Activated CD4-positive, alpha-beta memory T cell treated with anti-CD3 and anti-CD28 coated beads for 36 hours (primary cell): ENCODE results near the gene TSPEAR. TPM values are rescaled to one million over a fixed set of nuclear protein-coding genes. Genes with fewer than 3 reads are reported as not detected.

ENCODE experiments used
- CTCF ChIA-PET: fragments of 350-600 bp; sonication (Branson Sonifier 250); formaldehyde crosslinking; loops from one replicate; lab custom pipeline; 2021; ENCODE audit warnings: antibody characterized with exemption, inconsistent platforms; lab: Charles Lee
- POLR2A ChIA-PET: fragments of 350-600 bp; sonication (Branson Sonifier 250); formaldehyde crosslinking; loops from one replicate; lab custom pipeline; 2021; ENCODE audit warnings: antibody characterized with exemption; lab: Charles Lee
- DNase-seq: peaks from one replicate; pipeline ENCODE4 v3.0.0-alpha.2; 2020
- H3K27ac Mint-ChIP-seq: one replicate; pipeline ENCODE4 v1.8.0; 2021; ENCODE audit warnings: mixed read lengths
- H3K27me3 Mint-ChIP-seq: one replicate; pipeline ENCODE4 v1.8.0; 2021; ENCODE audit warnings: mixed read lengths
- H3K36me3 Mint-ChIP-seq: one replicate; pipeline ENCODE4 v1.8.0; 2021; ENCODE audit warnings: mixed read lengths
- H3K4me1 Mint-ChIP-seq: one replicate; pipeline ENCODE4 v1.8.0; 2021; ENCODE audit warnings: low read depth, mixed read lengths
- H3K4me3 Mint-ChIP-seq: one replicate; pipeline ENCODE4 v1.8.0; 2021; ENCODE audit warnings: mild to moderate bottlenecking, mixed read lengths
- H3K9me3 Mint-ChIP-seq: one replicate; pipeline ENCODE4 v1.8.0; 2021; ENCODE audit warnings: mixed read lengths
- intact Hi-C: fragments of 100-400 bp; cut with micrococcal nuclease; formaldehyde crosslinking; loops from one replicate; pipeline ENCODE4 v1.15.1; 2023
- total RNA-seq, 2 experiments: library from RNA; stranded (reverse); gene quantifications; one replicate each; pipeline ENCODE4 v1.2.3, GENCODE V29; 2021

Gene TSPEAR
- total RNA-seq, 2 experiments from 2014 or later, result not detected

DNA sequence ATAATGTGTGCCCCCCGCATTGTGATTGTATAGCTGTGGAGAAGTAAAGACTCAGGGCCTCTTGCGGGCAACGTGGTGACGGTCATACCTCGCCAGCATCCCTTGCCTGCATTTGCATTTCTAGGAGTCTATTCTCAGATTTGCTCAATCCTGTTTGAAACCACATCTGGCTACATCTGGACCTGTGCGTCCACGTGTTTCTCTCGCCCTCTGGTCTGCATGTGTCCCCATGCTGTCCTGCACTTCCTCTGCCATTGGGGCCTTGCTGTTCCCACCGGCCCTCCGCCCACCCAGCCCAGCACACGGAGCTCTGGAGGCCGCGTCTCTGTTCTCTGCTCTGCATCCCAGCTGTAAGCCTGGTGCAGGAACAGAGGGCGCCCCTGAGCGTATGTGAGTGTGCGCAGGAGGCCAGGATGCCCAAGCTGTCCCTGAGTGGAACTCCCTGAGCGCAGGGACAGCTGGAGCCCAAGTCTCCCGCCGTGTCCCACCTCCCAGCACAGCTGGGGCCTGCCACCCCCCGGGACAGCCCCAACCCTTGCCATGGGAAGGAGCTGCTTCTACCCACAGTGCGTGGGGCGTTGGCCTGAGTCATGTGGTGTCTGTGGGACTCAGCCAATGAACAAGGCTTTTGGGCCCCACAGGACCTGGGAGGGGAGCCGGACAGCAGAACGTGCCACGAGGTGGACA, 161.7 kb downstream of the TSPEAR start:
- ChIA-PET POLR2A (no interaction called here), CTCF (no interaction called here)
- H3K27me3 Mint-ChIP-seq, result no peaks in the 10 kb centered on the region
- DNase-seq, result no peak
- H3K27ac Mint-ChIP-seq, result no peak overlapping the region
- peaks cover 29% of the 10 kb centered on the region for H3K9me3 Mint-ChIP-seq
- H3K4me1 Mint-ChIP-seq, result peaks cover 18% of the 10 kb centered on the region
- peaks cover 16% of the 10 kb centered on the region for H3K36me3 Mint-ChIP-seq
- intact Hi-C loops, result no loop called here
- no peak overlapping the region for H3K4me3 Mint-ChIP-seq

DNA sequence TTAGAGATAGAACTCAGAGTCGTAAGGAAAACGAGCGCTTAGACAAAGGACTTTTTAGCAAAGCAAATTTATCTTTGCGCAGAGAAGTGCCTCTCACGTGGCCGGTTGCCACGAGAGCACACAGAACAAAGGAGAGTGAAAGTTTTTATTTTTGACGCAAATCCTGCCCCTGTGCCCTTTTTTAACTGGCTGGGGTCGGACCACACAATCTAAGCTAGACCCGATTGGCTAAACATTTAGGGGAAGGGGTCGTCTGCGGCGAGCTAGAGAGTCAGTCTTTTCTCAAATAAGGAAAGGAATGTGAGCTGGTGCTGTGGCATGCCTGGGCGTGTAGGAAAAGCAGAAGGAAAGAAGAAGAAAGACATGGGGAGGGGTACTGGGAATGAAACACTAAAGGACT, 162.4 kb downstream of the TSPEAR start:
- Mint-ChIP-seq H3K9me3 (peaks cover 29% of the 10 kb centered on the region), H3K27ac (no peak overlapping the region), H3K36me3 (peaks cover 16% of the 10 kb centered on the region), H3K4me1 (peaks cover 18% of the 10 kb centered on the region), H3K27me3 (no peaks in the 10 kb centered on the region), H3K4me3 (no peak overlapping the region)
- POLR2A ChIA-PET, result no interaction called here
- CTCF ChIA-PET, result no interaction called here
- no peak for DNase-seq
- intact Hi-C loops, result no loop called here

DNA sequence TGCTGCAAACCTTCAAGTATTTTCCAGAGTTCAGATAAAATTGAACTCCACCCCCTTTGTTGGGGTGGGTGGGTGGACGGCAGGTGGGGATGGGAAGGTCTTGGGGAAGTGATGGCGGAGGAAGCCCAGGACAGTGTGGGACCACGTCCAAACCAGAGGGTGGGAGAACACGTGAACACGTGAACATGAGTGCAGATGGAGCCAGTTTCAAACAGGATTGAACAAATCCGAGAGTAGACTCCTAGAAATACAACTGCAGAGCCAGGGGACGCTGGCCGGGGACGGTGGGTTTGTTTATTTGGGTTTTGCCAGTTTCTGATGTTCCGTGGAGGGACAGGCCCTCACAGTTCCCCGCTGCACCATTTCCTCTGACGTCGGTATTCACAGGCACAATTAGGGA, 163.0 kb downstream of the TSPEAR start:
- ChIA-PET POLR2A (no interaction called here), CTCF (no interaction called here)
- Mint-ChIP-seq H3K27me3 (no peaks in the 10 kb centered on the region), H3K27ac (no peak overlapping the region), H3K36me3 (peaks cover 16% of the 10 kb centered on the region), H3K4me1 (peaks cover 18% of the 10 kb centered on the region), H3K9me3 (peaks cover 26% of the 10 kb centered on the region), H3K4me3 (no peak overlapping the region)
- no peak for DNase-seq
- intact Hi-C loops, result no loop called here

DNA sequence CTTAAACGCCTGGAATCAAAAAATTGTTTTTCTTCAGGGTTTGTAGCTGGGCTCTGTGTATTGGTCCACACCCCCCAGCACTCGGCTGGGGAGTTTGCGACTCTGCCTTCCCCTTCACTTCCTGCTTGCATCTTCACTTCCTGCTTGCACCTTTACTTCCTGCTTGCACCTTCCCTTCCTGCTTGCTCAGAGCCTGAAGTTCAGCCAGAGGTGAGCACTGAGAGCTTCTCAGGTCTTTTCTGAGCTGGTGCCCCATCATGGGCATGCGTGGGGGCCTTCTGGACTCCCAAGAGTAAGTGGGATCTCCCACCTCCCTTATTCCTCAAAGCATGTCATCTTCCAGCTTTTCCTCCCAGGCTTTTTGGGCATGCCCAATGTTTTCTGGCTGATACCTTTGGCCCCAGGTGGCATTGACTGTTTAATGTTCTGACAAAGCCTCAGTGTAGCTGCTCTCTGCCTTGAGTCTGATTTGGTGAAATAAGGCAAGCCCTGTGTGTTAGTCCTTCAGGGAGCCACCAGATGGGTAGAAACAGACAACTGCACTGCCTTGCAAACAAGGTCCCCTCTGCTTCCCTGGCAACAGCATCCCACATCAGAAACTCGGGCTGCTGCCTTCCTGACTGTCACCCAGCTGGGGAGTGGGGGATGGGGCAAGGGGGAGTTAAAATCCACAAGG, 163.6 kb downstream of the TSPEAR start:
- peak overlapping the region; percentile 33 for H3K4me3 Mint-ChIP-seq
- H3K9me3 Mint-ChIP-seq, result peaks cover 25% of the 10 kb centered on the region
- POLR2A ChIA-PET, result no interaction called here
- peaks cover 16% of the 10 kb centered on the region for H3K36me3 Mint-ChIP-seq
- H3K4me1 Mint-ChIP-seq, result peaks cover 18% of the 10 kb centered on the region
- peak overlapping the region; percentile 66 for H3K27ac Mint-ChIP-seq
- intact Hi-C loops, result no loop called here
- H3K27me3 Mint-ChIP-seq, result no peaks in the 10 kb centered on the region
- CTCF ChIA-PET, result no interaction called here
- DNase-seq, result peak; percentile 41

DNA sequence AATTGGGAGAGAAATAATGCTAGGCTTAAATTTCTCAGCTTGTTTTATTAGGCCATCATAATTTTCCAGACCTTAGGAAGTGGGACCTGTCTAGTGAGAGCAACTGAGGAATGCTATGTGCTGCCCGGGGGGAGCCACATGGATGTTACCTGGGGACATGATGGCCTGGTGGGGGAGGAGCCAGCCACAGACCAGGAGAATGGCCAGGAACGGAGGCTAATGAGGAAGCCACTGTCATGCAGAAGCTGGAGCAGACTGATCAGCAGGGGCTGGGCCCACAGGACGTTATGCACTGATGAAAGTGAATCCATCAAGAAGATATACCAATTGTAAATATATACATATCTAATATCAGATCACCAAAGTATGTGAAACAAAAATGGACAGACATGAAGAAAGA, 166.8 kb downstream of the TSPEAR start:
- ChIA-PET POLR2A (no interaction called here), CTCF (interaction anchor here (0.6 kb wide), 2 partner anchors 131 to 1608 kb away, joined by 3 to 5 read pairs; no protein-coding TSS in a partner anchor)
- Mint-ChIP-seq H3K27ac (no peak overlapping the region), H3K36me3 (peaks cover 16% of the 10 kb centered on the region), H3K27me3 (peaks cover 1% of the 10 kb centered on the region), H3K4me3 (no peak overlapping the region), H3K4me1 (peaks cover 18% of the 10 kb centered on the region), H3K9me3 (peaks cover 25% of the 10 kb centered on the region)
- DNase-seq, result no peak
- intact Hi-C loops, result no loop called here

DNA sequence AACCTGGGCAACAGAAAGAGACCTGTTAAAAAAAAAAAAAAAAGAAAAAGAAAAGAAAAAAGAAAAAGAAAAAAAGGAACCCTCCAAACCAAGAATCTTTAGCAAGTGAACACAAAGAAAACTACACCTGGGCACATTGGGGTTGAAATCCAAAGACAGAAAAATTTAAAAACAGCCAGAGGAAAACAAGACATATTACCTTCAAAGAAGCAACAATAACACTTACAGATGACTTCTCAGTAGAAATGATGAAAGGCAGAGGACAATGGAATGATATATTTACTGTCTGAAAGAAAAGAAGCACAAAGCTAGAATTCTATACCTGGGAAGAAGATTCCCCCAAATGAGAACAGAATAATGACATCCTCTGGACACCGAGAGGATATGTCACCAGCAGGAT, 168.7 kb downstream of the TSPEAR start:
- Mint-ChIP-seq H3K4me3 (no peak overlapping the region), H3K27ac (no peak overlapping the region), H3K4me1 (peaks cover 9% of the 10 kb centered on the region), H3K36me3 (peaks cover 16% of the 10 kb centered on the region), H3K27me3 (peaks cover 1% of the 10 kb centered on the region), H3K9me3 (peaks cover 23% of the 10 kb centered on the region)
- no peak for DNase-seq
- intact Hi-C loops, result no loop called here
- CTCF ChIA-PET, result interaction anchor here (1.0 kb wide), 1 partner anchor 350 kb away, joined by 3 read pairs; no protein-coding TSS in a partner anchor
- POLR2A ChIA-PET, result no interaction called here

DNA sequence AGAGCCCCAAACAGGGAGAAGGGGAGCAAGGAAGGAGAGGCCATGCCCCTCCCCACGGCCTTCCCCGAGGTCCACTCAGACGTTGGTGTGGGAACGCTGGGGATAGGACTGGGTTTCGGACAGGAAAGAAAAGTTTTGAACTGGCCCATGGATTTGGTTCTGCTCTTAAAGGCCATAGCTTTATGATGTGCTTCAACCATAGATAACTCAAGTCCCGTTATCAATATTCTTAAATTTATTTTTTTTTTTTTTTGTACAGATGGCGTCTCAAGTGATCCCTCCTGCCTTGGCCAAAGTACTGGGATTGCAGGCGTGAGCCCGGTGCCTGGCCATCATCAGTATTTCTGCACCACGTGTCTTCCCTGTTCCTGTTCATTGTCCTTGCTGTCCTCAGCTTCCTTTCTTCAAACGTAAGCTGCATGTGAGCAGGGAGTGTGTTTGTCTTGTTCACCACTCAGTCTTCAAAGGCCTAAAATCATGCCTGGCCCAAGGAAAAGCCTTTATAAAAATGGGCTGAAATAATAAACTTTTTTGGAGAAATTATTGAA, 170.6 kb downstream of the TSPEAR start:
- H3K4me1 Mint-ChIP-seq, result no peaks in the 10 kb centered on the region
- no peak for DNase-seq
- peaks cover 6% of the 10 kb centered on the region for H3K9me3 Mint-ChIP-seq
- no peak overlapping the region for H3K27ac Mint-ChIP-seq
- H3K27me3 Mint-ChIP-seq, result peaks cover 1% of the 10 kb centered on the region
- ChIA-PET CTCF (interaction anchor here (0.7 kb wide), 2 partner anchors 253 to 386 kb away, joined by 3 to 9 read pairs; no protein-coding TSS in a partner anchor), POLR2A (no interaction called here)
- peaks cover 5% of the 10 kb centered on the region for H3K36me3 Mint-ChIP-seq
- intact Hi-C loops, result no loop called here
- no peak overlapping the region for H3K4me3 Mint-ChIP-seq

DNA sequence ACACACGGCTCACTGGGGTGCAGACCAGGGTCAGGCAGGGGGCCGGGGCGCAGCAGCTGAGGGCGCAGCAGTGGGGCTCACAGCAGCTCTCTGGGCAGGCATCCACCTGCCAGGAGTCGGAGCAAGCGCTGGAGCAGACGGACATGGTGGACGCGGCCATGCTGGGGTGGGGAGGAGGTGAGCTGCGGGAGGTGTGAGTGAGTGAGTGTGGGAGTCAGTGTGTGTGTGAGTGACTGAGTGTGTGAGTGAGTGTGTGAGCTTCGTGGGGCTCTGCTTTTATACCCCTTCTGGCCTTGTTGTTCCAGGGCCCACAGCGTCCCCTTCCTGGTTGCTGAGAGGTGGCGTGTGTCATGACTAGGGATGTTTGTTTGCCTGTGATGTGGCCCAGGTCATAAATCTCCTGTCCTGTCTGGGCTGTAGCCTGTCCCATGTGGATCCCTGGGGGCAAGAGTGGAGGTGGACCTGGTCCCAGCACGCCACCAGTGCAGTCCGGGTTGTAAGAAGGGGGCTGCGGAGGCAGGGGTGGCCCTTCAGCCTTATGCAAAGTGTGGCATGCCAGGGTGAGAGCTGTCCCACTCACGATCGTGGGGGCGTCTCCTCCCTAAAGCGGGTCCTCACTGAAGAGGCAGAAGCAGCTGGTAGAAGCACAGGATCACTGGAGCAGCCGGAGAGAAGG, 171.2 kb downstream of the TSPEAR start, which contains the start of gene KRTAP10-1:
TSS of gene KRTAP10-1 (minus strand) at position 205 of the 676 bp plus-strand sequence. CDS start at position 160, 45 bp downstream.
- H3K36me3 Mint-ChIP-seq, result no peaks in the 10 kb centered on the region
- POLR2A ChIA-PET, result no interaction called here
- DNase-seq, result no peak
- no peaks in the 10 kb centered on the region for H3K9me3 Mint-ChIP-seq
- no peaks in the 10 kb centered on the region for H3K4me1 Mint-ChIP-seq
- H3K27ac Mint-ChIP-seq, result no peak within 1 kb of the TSS
- peaks cover 1% of the 10 kb centered on the region for H3K27me3 Mint-ChIP-seq
- no peak within 1 kb of the TSS for H3K4me3 Mint-ChIP-seq
- CTCF ChIA-PET, result interaction anchor here (0.7 kb wide), 1 partner anchor 254 kb away, joined by 3 read pairs; no protein-coding TSS in a partner anchor
- intact Hi-C loops, result no loop called here

DNA sequence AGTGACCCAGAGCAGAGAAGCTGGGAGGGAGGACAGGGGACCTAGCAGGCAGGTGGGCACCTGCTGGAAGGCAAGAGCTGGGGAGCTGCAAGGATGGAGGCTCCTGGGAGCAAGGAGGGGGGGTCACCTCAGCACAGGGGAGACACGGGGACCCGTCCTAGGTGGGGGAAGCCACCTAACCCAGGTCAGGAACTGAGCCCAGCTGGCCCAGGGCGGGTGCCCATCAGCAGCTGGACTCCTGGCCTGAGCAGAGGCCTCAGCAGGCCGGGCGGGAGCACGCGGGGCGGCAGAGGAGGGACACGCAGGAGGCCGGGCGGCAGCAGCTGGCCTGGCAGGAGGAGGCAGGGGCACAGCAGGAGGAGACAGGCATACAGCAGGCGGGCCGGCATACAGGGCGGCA, 172.3 kb downstream of the TSPEAR start:
- no peaks in the 10 kb centered on the region for H3K36me3 Mint-ChIP-seq
- CTCF ChIA-PET, result no interaction called here
- no peak overlapping the region for H3K4me3 Mint-ChIP-seq
- POLR2A ChIA-PET, result no interaction called here
- intact Hi-C loops, result no loop called here
- no peaks in the 10 kb centered on the region for H3K4me1 Mint-ChIP-seq
- no peak overlapping the region for H3K27ac Mint-ChIP-seq
- peaks cover 1% of the 10 kb centered on the region for H3K27me3 Mint-ChIP-seq
- DNase-seq, result no peak
- H3K9me3 Mint-ChIP-seq, result no peaks in the 10 kb centered on the region

DNA sequence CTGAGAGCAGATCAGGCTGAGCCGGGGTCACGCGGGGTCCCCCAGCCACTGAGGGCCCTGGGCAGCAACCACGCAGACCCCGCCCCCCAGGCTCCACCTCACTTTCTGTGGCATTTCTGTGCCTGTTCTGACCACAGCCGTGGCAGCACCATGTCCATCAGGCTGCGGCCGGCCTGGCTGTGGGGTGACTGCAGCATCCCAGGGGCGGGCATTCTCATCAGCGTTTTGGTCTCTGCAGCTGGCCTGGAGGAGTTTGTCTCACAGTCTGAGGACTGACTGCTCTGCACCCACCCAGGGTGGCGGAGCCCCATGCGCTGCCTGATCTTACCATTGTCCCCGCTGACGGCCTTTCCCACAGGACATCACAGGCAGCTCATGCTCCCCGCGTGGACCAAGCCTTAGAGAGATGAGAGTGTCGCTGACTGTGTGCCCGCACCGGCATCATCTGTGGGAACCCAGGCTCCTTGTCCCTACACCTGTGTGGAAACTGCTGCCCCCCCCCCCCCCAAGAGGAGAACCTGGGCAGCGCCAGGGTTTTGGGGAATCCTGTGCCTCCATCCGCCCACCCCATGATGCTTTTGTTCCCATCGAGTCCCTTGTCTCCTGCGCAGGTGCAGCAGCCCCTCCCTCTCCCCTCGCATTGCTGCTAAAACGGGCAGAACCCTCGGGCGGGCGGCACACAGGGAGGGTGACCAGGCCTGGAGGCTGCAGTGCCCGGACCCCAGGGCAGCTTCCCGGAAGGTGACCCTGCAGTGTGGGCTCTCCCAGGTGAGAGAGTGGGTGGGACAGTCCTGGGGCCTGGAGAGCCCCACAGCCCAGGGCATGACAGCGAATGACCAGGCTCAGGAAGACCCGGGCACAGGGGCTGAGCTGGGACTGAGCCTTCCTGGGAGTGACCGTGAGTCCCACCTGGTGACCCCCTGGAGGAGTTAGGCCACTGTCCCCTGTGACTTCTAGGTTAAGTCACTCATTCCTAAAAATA, 173.2 kb downstream of the TSPEAR start:
- ChIA-PET CTCF (no interaction called here), POLR2A (no interaction called here)
- H3K27me3 Mint-ChIP-seq, result peaks cover 1% of the 10 kb centered on the region
- intact Hi-C loops, result no loop called here
- no peaks in the 10 kb centered on the region for H3K9me3 Mint-ChIP-seq
- no peak overlapping the region for H3K27ac Mint-ChIP-seq
- H3K4me1 Mint-ChIP-seq, result no peaks in the 10 kb centered on the region
- DNase-seq, result no peak
- no peaks in the 10 kb centered on the region for H3K36me3 Mint-ChIP-seq
- H3K4me3 Mint-ChIP-seq, result no peak overlapping the region

DNA sequence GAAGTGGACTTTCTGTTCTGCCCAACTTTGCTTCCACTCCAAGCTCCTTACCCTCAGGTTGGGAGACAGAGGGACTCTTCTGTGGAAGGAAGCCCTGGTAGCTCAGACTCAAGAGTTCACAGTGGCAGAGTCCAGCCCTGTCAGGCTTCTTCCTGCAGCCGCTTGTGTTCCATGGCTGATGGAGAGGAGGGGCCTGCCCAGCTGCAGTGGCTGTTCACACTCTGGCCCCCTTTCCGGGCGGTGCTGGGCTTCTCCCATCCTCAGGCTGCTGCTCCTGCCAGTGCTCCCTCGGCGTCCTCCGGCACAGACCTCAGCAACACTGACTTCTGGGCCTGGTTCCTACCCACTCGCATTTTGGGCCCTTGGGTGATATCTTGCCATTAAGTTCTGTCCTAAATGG, 175.4 kb downstream of the TSPEAR start:
- ChIA-PET POLR2A (no interaction called here), CTCF (interaction anchor here (0.6 to 1.0 kb wide), 2 partner anchors 25 to 32 kb away, joined by 5 to 6 read pairs; no protein-coding TSS in a partner anchor)
- peak; percentile 3 for DNase-seq
- Mint-ChIP-seq H3K27ac (no peak overlapping the region), H3K36me3 (no peaks in the 10 kb centered on the region), H3K4me1 (no peaks in the 10 kb centered on the region), H3K27me3 (peaks cover 1% of the 10 kb centered on the region), H3K9me3 (no peaks in the 10 kb centered on the region), H3K4me3 (no peak overlapping the region)
- intact Hi-C loops, result no loop called here
